Spleen (tissue), 11 donors: ENCODE results near the gene INTS4. TPM values are rescaled to one million over a fixed set of nuclear protein-coding genes. Genes with fewer than 3 reads are reported as not detected.

ENCODE experiments used
- DNase-seq: peaks from one replicate; pipeline ENCODE4 v3.0.0-alpha.2; 2020
- H3K27ac ChIP-seq, 8 donors: fragments of 200-600 bp; sonication (generic) in 7 of 8; 1 replicate in 4 of 8; 2 replicates in 4 of 8; pipeline versions ENCODE4 v1.5.0 to v1.8.0; 2016 to 2021; ENCODE audit warnings: inconsistent platforms in 4 of 8, mild to moderate bottlenecking in 4 of 8, moderate library complexity in 1 of 8
- H3K27me3 ChIP-seq, 7 donors: fragments of 200-600 bp; sonication (generic) in 6 of 7; replicated peaks in 1 of 7; 1 replicate in 4 of 7; 2 replicates in 3 of 7; pipeline versions ENCODE4 v1.5.0 to v1.8.0; 2016 to 2021; ENCODE audit warnings: inconsistent platforms in 3 of 7, mild to moderate bottlenecking in 1 of 7
- H3K36me3 ChIP-seq, 6 donors: fragments of 200-600 bp; sonication (generic) in 5 of 6; 1 replicate in 4 of 6; 2 replicates in 2 of 6; pipeline versions ENCODE4 v1.5.0 to v1.8.0; 2016 to 2021; ENCODE audit warnings: inconsistent platforms in 2 of 6
- H3K4me1 ChIP-seq, 6 donors: fragments of 200-600 bp; sonication (generic) in 5 of 6; 1 replicate in 3 of 6; 2 replicates in 3 of 6; pipeline versions ENCODE4 v1.5.0 to v1.8.0; 2016 to 2021; ENCODE audit warnings: inconsistent platforms in 3 of 6
- H3K4me3 ChIP-seq, 8 donors: fragments of 200-600 bp; sonication (generic) in 7 of 8; 1 replicate in 4 of 8; 2 replicates in 4 of 8; pipeline versions ENCODE4 v1.5.0 to v1.8.0; 2016 to 2021; ENCODE audit warnings: inconsistent platforms in 4 of 8, mild to moderate bottlenecking in 4 of 8, moderate library complexity in 2 of 8
- H3K9me3 ChIP-seq, 8 donors: fragments of 200-600 bp; sonication (generic) in 7 of 8; 1 replicate in 4 of 8; 2 replicates in 4 of 8; pipeline versions ENCODE4 v1.5.0 to v1.8.0; 2016 to 2021; ENCODE audit warnings: inconsistent platforms in 4 of 8
- POLR2A ChIP-seq, 3 donors: fragments of 450-650 bp; IDR thresholded peaks; one replicate each; pipeline ENCODE4 v1.5.1; 2017; ENCODE audit warnings: antibody characterized with exemption in 3 of 3, mild to moderate bottlenecking in 1 of 3
- POLR2AphosphoS5 ChIP-seq, 3 donors: sonication (generic); formaldehyde crosslinking; IDR thresholded peaks; one replicate each; pipeline ENCODE4 v1.5.1; 2017; ENCODE audit warnings: antibody characterized with exemption in 3 of 3
- WGBS, 5 donors: extraction: QIAGEN DNeasy Blood & Tissue Kit in 3 of 5; methylation state at CpG; one replicate each; pipeline versions ENCODE4 v1.1.5 to v1.1.7; 2013 to 2018; 5-methylcytosine and 5-hydroxymethylcytosine counted together
- intact Hi-C: fragments of 100-400 bp; cut with DNase I; formaldehyde crosslinking; loops from one replicate; pipeline ENCODE4 v1.15.0; 2023; ENCODE audit warnings: low total_unique reads
- polyA plus RNA-seq, 3 donors: library from polyadenylated mRNA; stranded (reverse); fragments of 200-250 nt; gene quantifications; one replicate each; pipeline ENCODE4 v1.2.1, GENCODE V29; 2013
- total RNA-seq, 7 donors: library from RNA; depleted of rRNA in 3 of 7; stranded (reverse); fragments of >200 nt in 3 of 7; fragmentation: NEBNext Ultra II Directional in 4 of 7; extraction: Animal tissue kit (Norgen Biotek cat#: 25700) in 4 of 7; gene quantifications; one replicate each; pipeline versions ENCODE4 v1.1.0 to v1.2.1, GENCODE V29; 2016 to 2021
- TF ChIP-seq, protein P1 (sequence below), 11 experiments: fragments of 200-600 bp in 7 of 11; fragments of 450-650 bp in 4 of 11; sonication (generic) in 4 of 11; IDR thresholded peaks in 8 of 11; conservative IDR thresholded peaks in 3 of 11; 1 replicate in 7 of 11; 2 replicates in 4 of 11; pipeline versions ENCODE4 v1.4.0 to v1.8.0; 2016 to 2021; ENCODE audit warnings: antibody characterized with exemption in 11 of 11, inconsistent platforms in 4 of 11, mild to moderate bottlenecking in 1 of 11
- donor health status: healthy with polysubstance abuse.
- donor health status: DM: no; HTN: no; CAD: no; lungs with moderate emphysema.
- donor health status: DM: no; HTN: no; CAD: no.
- donor health status: Bipolar disorder and iron deficiency.
- donor health status: healthy.
- donor health status: DM: no; HTN: no; CAD: no.
- donor health status: DM: yes; HTN: yes; CAD: no.

Gene INTS4
- total and polyA plus RNA-seq, 10 donors = 17.7 to 68.5 (median 46.8) TPM

DNA sequence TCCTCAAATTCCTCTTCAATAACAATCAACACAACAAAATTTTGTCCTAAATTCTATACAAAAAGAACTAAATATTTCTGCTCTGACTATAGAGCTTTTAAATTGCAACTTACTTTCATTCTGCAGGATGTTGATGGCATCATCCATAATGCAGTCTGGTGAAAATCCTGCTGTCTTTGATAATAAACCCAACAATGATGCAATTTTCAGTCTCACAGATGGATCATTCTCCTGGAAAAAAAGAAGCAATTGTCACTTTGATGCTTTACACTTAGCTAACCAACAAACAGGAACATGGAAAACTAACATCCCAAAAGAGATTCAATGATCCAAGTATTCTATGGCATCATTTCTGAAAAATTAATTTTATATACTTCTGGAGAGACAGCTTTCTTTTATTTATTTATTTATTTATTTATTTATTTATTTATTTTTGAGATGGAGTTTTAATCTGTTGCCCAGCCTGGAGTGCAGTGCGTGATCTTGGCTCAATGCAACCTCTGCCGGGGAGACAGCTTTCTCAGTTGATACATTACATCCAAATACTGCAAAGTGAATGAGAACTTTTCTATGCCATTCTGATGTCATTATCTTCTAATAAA, 13.0 kb downstream of the INTS4 start:
- Histone ChIP-seq H3K27ac (no peak overlapping the region), H3K9me3 (peaks cover 0 to 3% (median under 1%) of the 10 kb centered on the region in 8 donors), H3K27me3 (no peaks in the 10 kb centered on the region), H3K36me3 (peaks cover 2 to 93% (median 50%) of the 10 kb centered on the region in 6 donors), H3K4me1 (no peaks in the 10 kb centered on the region), H3K4me3 (no peak overlapping the region)
- TF ChIP-seq POLR2A (IDR thresholded peaks at IDR 0.05) (no peak), POLR2AphosphoS5 (IDR thresholded peaks at IDR 0.05) (no peak)
- TF ChIP-seq, protein P1, sequence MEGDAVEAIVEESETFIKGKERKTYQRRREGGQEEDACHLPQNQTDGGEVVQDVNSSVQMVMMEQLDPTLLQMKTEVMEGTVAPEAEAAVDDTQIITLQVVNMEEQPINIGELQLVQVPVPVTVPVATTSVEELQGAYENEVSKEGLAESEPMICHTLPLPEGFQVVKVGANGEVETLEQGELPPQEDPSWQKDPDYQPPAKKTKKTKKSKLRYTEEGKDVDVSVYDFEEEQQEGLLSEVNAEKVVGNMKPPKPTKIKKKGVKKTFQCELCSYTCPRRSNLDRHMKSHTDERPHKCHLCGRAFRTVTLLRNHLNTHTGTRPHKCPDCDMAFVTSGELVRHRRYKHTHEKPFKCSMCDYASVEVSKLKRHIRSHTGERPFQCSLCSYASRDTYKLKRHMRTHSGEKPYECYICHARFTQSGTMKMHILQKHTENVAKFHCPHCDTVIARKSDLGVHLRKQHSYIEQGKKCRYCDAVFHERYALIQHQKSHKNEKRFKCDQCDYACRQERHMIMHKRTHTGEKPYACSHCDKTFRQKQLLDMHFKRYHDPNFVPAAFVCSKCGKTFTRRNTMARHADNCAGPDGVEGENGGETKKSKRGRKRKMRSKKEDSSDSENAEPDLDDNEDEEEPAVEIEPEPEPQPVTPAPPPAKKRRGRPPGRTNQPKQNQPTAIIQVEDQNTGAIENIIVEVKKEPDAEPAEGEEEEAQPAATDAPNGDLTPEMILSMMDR (IDR thresholded peaks at IDR 0.05 in 8 of 11, conservative IDR thresholded peaks at IDR 0.05 in 3 of 11) = no peak
- intact Hi-C loops = no loop called here
- DNase-seq = no peak
- WGBS, 5 donors = 90 to 100% (median 100%) methylated on average over 2 of the region's 2 CpGs

DNA sequence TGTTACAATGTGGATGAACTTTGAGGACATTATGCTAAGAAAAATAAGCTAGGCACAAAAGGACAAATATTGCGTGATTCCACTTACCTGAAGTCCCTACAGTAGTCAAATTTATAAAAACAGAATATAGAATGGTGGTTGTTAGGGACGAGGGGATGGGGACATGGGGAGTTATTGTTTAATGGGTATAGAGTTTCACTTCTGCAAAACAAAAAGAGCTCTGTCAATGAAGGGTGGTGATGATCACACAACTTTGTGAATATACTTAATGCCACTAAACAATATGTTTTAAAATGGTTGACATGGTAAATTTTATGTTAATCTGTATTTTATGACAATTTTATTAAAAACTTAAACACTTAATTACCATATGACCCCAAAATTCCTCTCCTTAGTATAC, 26.1 kb downstream of the INTS4 start:
- Histone ChIP-seq H3K4me3 (no peak overlapping the region), H3K4me1 (peaks cover 0 to 9% (median 0%) of the 10 kb centered on the region in 6 donors), H3K36me3 (peaks cover 0 to 58% (median 7%) of the 10 kb centered on the region in 6 donors), H3K27me3 (no peaks in the 10 kb centered on the region), H3K9me3 (peaks cover 0 to under 1% (median 0%) of the 10 kb centered on the region in 8 donors), H3K27ac (no peak overlapping the region)
- DNase-seq = no peak
- intact Hi-C loops = no loop called here
- WGBS, 5 donors = 76 to 87% (median 84%) methylated on average over 2 of the region's 2 CpGs
- TF ChIP-seq POLR2A (IDR thresholded peaks at IDR 0.05) (no peak), POLR2AphosphoS5 (IDR thresholded peaks at IDR 0.05) (no peak)
- TF ChIP-seq, protein P1 (IDR thresholded peaks at IDR 0.05 in 8 of 11, conservative IDR thresholded peaks at IDR 0.05 in 3 of 11) = no peak

DNA sequence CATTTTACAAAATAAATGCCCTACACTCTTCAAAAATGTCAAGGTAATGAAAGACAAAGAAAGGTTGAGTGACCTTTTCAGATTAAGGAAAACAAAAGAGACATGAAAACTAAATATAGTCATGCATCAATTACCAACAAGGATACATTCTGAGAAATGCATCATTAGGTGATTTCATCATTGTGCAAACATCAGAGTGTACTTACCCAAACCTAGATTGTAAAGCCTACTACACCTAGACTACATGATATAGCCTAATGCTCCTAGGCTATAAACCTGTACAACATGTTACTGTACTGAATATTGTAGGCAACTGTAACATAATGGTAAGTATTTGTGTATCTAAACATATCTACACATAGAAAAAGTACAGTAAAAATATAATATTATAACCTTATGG, 26.7 kb downstream of the INTS4 start:
- Histone ChIP-seq H3K4me3 (no peak overlapping the region), H3K4me1 (peaks cover 0 to 9% (median 0%) of the 10 kb centered on the region in 6 donors), H3K27me3 (no peaks in the 10 kb centered on the region), H3K27ac (no peak overlapping the region), H3K9me3 (no peaks in the 10 kb centered on the region), H3K36me3 (peaks cover 0 to 53% (median 7%) of the 10 kb centered on the region in 6 donors)
- TF ChIP-seq POLR2A (IDR thresholded peaks at IDR 0.05) (no peak), POLR2AphosphoS5 (IDR thresholded peaks at IDR 0.05) (no peak)
- TF ChIP-seq, protein P1 (IDR thresholded peaks at IDR 0.05 in 8 of 11, conservative IDR thresholded peaks at IDR 0.05 in 3 of 11) = no peak
- intact Hi-C loops = no loop called here
- DNase-seq = no peak

DNA sequence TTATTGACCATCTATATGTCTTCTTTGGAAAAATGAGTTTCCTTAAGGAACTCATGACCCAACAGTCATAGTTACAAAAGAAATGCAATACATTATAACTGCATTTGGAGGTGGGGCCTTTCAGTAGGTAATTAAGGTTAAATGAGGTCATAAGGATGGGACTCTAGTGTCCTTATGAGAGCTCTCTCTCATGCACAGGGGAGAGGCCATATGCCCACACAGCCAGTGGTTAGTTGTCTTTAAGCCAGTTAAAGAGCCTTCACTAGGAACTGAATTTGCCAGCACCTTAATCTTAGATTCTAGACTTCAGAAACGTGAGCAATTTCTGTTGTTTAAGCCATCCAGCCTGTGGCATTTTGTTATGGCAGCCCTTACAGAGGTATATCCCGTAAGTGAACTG, 27.3 kb downstream of the INTS4 start:
- Histone ChIP-seq H3K4me3 (no peak overlapping the region), H3K9me3 (no peaks in the 10 kb centered on the region), H3K4me1 (peaks cover 0 to 9% (median 0%) of the 10 kb centered on the region in 6 donors), H3K36me3 (peaks cover 0 to 46% (median 4%) of the 10 kb centered on the region in 6 donors), H3K27ac (no peak overlapping the region), H3K27me3 (no peaks in the 10 kb centered on the region)
- intact Hi-C loops = no loop called here
- 89 to 99% (median 98%) methylated on average over 2 of the region's 2 CpGs for WGBS, 5 donors
- no peak for DNase-seq
- TF ChIP-seq POLR2A (IDR thresholded peaks at IDR 0.05) (no peak), POLR2AphosphoS5 (IDR thresholded peaks at IDR 0.05) (no peak)
- TF ChIP-seq, protein P1 (IDR thresholded peaks at IDR 0.05 in 8 of 11, conservative IDR thresholded peaks at IDR 0.05 in 3 of 11) = no peak
